WERI-Rb-1 (cell line): Measurements from ENCODE around the gene MRPS2.

Source experiments
- DNase-seq: peaks from one replicate; pipeline ENCODE4 v3.0.0-alpha.2; 2020
- H3K27ac ChIP-seq: fragments of 250-450 bp; sonication (Bioruptor Pico); 2 replicates; pipeline ENCODE4 v1.5.1; 2020; ENCODE audit warnings: mild to moderate bottlenecking, moderate library complexity
- H3K27me3 ChIP-seq: fragments of 250-450 bp; sonication (Bioruptor Pico); 2 replicates; pipeline ENCODE4 v1.5.1; 2021; ENCODE audit warnings: mild to moderate bottlenecking, low read depth, moderate library complexity; ENCODE audit not compliant: insufficient read depth, severe bottlenecking
- H3K36me3 ChIP-seq: fragments of 250-450 bp; sonication (Bioruptor Pico); 2 replicates; pipeline ENCODE4 v1.5.1; 2020; ENCODE audit warnings: mild to moderate bottlenecking, moderate library complexity
- H3K4me3 ChIP-seq: 2 replicates; pipeline ENCODE4 v1.5.1; 2011; ENCODE audit warnings: low read depth, mild to moderate bottlenecking, control low read depth, low read length
- H3K9me3 ChIP-seq: fragments of 250-450 bp; sonication (Bioruptor Pico); 2 replicates; pipeline ENCODE4 v1.5.1; 2021; ENCODE audit warnings: mild to moderate bottlenecking, moderate library complexity; ENCODE audit not compliant: severe bottlenecking
- CTCF ChIP-seq: IDR thresholded peaks from 2 replicates; pipeline ENCODE4 v1.5.1; 2011; ENCODE audit warnings: low read depth, mild to moderate bottlenecking, control low read depth, inconsistent platforms, low read length

MRPS2 gene

GRCh38 chr9:135488527-135488926 lies 12.0 kb upstream of the MRPS2 start:
- TF ChIP-seq CTCF, result no peak
- H3K9me3 ChIP-seq, result no peaks in the 10 kb centered on the region
- no peak for DNase-seq
- no peak overlapping the region for H3K4me3 ChIP-seq
- no peaks in the 10 kb centered on the region for H3K27me3 ChIP-seq
- H3K36me3 ChIP-seq, result peaks cover 41% of the 10 kb centered on the region
- no peak overlapping the region for H3K27ac ChIP-seq

- peaks cover 33% of the 10 kb centered on the region for H3K36me3 ChIP-seq
- no peak for DNase-seq
- TF ChIP-seq CTCF, result no peak
- H3K27me3 ChIP-seq, result no peaks in the 10 kb centered on the region
- no peaks in the 10 kb centered on the region for H3K9me3 ChIP-seq
- H3K4me3 ChIP-seq, result no peak overlapping the region
- H3K27ac ChIP-seq, result no peak overlapping the region
Measured at GRCh38 chr9:135489188-135489906, 11.1 kb upstream of the MRPS2 start.

GRCh38 chr9:135490166-135490870 lies 10.2 kb upstream of the MRPS2 start:
- Histone ChIP-seq H3K36me3 (peaks cover 24% of the 10 kb centered on the region), H3K27me3 (no peaks in the 10 kb centered on the region), H3K9me3 (no peaks in the 10 kb centered on the region), H3K4me3 (no peak overlapping the region), H3K27ac (no peak overlapping the region)
- TF ChIP-seq CTCF, result no peak
- DNase-seq, result no peak

- Histone ChIP-seq H3K27me3 (no peaks in the 10 kb centered on the region), H3K4me3 (no peak overlapping the region), H3K36me3 (peaks cover 23% of the 10 kb centered on the region), H3K27ac (no peak overlapping the region), H3K9me3 (no peaks in the 10 kb centered on the region)
- no peak for TF ChIP-seq CTCF
- DNase-seq, result no peak
Measured at GRCh38 chr9:135490980-135491464, 9.5 kb upstream of the MRPS2 start.

- Histone ChIP-seq H3K27me3 (no peaks in the 10 kb centered on the region), H3K9me3 (no peaks in the 10 kb centered on the region), H3K36me3 (peaks cover 16% of the 10 kb centered on the region), H3K4me3 (no peak overlapping the region), H3K27ac (no peak overlapping the region)
- no peak for TF ChIP-seq CTCF
- no peak for DNase-seq
Measured at GRCh38 chr9:135491764-135492163, 8.7 kb upstream of the MRPS2 start.
